Fibroblast of pulmonary artery (primary cell): ENCODE results near the gene DPH6.

Experiments
- DNase-seq: peaks from one replicate; pipeline ENCODE4 v3.0.0-alpha.2; 2010; ENCODE audit warnings: low read depth
- H3K4me3 ChIP-seq: replicated peaks from 2 replicates; pipeline ENCODE4 v1.5.1; 2011; ENCODE audit warnings: low read depth, mild to moderate bottlenecking, control low read depth, low read length, moderate library complexity
- TF ChIP-seq, protein P1 (sequence below): IDR thresholded peaks from 2 replicates; pipeline ENCODE4 v1.5.1; 2011; ENCODE audit warnings: mild to moderate bottlenecking, control low read depth, low read length, inconsistent platforms; ENCODE audit errors: missing control alignments

Gene DPH6

GRCh38 chr15:35530698-35531097 lies 15.3 kb downstream of the DPH6 start:
- TF ChIP-seq, protein P1, sequence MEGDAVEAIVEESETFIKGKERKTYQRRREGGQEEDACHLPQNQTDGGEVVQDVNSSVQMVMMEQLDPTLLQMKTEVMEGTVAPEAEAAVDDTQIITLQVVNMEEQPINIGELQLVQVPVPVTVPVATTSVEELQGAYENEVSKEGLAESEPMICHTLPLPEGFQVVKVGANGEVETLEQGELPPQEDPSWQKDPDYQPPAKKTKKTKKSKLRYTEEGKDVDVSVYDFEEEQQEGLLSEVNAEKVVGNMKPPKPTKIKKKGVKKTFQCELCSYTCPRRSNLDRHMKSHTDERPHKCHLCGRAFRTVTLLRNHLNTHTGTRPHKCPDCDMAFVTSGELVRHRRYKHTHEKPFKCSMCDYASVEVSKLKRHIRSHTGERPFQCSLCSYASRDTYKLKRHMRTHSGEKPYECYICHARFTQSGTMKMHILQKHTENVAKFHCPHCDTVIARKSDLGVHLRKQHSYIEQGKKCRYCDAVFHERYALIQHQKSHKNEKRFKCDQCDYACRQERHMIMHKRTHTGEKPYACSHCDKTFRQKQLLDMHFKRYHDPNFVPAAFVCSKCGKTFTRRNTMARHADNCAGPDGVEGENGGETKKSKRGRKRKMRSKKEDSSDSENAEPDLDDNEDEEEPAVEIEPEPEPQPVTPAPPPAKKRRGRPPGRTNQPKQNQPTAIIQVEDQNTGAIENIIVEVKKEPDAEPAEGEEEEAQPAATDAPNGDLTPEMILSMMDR: no peak
- no peak for DNase-seq
- H3K4me3 ChIP-seq: no peak overlapping the region

- no peak for DNase-seq
- TF ChIP-seq, protein P1: no peak
- H3K4me3 ChIP-seq: no peak overlapping the region
Observed at GRCh38 chr15:35529784-35530183, 16.2 kb downstream of the DPH6 start.

DNA sequence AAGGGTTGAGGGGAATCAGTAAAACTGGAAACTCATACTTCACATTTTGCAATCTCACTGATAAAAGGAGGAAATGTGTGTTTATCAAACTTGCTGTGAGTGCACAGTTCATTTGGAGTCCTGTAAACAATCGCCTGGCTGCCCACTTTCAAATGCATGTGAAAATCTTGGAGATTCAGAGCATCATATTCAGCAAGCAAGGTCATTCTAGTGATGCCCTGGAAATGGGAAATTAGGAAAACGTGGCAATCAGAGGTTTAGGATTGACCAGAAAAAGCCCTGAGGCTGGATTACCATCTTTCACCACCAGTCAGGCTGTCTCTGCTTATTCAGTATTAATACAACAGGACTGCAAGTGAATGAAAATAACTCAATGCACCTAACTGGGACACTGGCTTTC lies 23.9 kb downstream of the DPH6 start:
- TF ChIP-seq, protein P1: peak; percentile 33
- peak; percentile 52 for DNase-seq
- H3K4me3 ChIP-seq: no peak overlapping the region

DNA sequence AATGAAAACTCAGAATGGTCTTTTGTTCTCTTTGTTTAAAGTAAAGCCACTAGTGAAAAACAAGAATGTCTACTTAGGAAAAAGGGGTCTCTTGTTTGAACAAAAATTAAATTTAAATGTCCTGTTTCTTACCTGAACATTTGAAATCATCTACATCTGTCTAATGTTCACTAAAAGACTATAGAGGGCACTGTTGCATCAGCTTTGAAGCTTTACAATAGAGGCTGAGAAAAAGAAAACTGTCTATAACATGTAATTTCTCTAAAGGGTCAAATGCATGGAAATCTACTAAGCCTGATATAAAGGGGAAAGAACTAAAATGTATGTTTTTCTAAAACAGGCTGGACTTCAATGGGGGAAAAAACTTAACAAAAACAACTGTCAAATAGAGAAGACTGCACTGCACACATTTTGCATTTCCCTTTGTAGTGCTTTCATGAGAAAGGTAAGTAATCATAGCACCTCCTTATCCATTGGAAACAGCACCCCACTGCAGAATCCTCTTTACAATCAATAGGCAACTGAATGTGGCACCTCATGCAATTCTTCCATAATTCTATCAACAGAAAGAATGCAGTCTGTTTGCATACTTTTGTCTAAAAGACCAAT lies 26.3 kb downstream of the DPH6 start:
- no peak overlapping the region for H3K4me3 ChIP-seq
- DNase-seq: peak; percentile 81
- TF ChIP-seq, protein P1: peak; percentile 63

DNA sequence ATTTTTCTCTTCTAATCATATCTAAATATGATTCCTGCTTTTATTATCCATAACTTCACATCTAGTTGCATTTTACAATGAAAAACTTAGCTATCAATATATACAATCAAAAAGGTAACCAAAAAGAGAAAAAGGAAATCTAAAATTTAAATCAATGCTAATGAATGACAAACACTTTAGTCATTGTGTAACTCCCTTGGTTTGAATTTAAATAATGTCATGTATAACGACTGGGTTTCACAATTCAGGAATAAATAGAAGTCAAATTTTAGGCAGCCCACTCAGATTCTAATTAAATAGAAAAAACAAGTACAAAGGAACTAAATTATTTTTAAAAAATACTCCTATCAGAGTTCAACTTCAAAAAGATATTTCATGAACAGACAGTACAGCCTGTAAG lies 26.9 kb downstream of the DPH6 start:
- TF ChIP-seq, protein P1: no peak
- no peak overlapping the region for H3K4me3 ChIP-seq
- DNase-seq: no peak

DNA sequence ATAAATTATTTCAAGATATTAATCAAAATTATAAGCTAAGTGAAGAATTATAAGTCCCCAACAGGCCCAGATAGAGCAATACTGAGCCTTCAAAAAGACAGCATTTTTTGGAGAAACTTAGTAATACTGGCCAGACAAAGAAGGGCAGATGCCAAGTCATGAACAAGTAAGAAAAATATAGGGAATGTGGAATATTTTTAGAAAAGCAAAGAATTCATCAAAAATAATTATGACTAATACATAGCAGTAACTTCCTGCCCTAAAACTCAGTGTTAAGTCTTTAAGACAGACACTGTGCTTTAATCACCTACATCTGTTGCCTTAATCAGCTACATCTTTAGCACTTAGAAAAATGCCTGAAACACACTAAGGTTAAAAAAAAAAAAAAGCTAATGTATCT lies 31.2 kb downstream of the DPH6 start:
- TF ChIP-seq, protein P1: no peak
- no peak overlapping the region for H3K4me3 ChIP-seq
- peak; percentile 29 for DNase-seq

DNA sequence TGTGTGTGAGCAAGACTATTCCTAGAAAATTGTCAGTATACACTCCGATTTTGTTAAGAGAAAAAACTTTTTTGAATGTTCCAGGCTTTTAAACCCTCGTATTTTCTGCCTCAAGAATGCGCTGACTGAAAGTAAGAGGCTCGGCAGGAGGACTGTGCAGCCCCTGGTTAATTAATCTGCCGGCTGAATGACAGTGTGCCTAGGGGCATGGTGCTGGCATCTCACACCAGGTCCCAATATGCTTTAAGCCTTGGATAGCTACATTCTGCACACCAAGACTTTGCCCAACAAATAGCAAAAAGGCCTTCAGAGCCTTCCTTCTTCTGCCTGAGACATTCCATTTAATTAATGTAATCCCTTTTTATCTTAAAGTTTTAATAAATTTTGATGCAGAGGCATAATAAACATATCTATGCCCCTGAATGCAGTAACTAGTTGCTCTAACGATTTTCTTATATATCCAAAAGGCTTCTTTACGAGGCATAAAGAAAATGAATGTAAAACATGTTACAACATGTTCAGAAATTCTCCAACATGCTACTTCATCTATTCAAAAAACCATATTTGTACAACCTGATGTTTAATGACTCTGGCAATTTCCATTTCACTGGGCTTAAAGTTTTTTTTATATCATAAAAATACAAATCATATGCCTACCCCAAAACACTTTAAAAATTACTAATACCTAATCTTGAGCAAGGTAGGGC lies 37.9 kb downstream of the DPH6 start:
- TF ChIP-seq, protein P1: no peak
- DNase-seq: no peak
- no peak overlapping the region for H3K4me3 ChIP-seq
